GM21381 (cell line): ENCODE results near the gene SNRNP200.
"Not testable (repeated sequence)": the region's sequence is repeated elsewhere in the genome, so short reads cannot be mapped to it uniquely, and the experiment has no call there.

ENCODE experiments used
- ATAC-seq: cut with Tn5 transposase; IDR thresholded peaks from one replicate; pipeline ENCODE4 v1.9.1; 2021; ENCODE audit warnings: mild to moderate bottlenecking, moderate library complexity; ENCODE audit not compliant: unreplicated experiment

Gene SNRNP200

DNA sequence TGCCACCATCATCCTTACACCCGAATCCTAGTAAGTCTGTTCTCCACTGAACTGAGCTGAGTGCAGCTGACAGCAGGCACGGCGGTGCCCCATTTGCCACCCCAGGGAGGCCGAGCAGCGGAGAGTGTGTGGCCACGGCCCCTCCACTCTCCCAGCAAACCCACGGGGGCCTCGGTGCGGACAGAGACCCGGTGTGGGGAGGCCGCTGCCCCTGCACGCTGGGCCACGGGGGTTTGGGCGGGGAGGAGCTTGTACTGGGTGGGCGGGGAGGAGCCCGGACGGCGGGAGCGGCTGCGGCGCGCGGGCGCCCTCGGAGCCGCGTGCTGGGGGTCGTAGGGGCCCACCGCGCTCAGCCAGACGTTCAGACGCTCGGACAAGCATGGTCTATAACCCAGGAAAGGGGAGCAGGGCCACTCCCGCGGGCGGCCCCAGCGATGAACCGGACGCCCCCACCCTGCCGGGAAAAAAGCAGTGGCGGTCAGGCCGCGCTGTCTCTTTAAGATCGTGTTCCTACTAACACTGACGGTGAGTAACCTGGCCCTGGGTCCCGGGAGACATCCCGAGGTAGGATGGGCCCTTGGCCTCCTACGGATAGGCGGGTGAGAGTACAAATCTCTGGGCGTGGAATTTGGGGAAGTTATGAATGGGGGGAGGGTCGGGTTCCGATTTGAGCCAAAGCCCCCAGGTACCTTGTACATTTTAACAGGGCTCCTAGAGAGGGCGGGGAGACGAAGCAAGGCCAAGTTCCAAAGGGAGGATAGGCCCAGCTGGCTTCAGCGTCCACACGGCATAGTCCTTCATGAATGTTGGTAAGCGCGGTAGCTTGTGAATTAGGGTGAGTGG, 19.9 kb upstream of the SNRNP200 start, which contains the start of gene ITPRIPL1:
Gene ITPRIPL1 (plus strand): TSS at position 277 of the 843 bp plus-strand sequence. CDS start 523 bp downstream, at position 800.
- ATAC-seq = no peak

DNA sequence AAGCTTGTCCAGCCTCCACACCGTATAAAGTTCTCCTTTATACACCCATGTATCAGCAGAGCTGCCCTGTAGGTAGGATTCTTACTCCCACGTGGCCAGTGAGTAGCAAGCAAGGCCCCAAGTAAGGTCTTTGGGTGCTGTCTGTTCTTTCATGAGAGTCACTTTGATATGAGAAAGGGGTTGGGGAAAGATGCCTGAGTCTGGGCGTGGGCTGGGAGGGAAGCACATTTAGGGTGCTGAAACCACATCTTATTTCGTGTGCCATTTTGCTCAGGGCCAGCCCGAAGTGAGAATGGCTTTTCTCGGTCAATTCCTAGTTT, 19.3 kb upstream of the SNRNP200 start:
- no peak for ATAC-seq

GRCh38 chr2:96323849-96324248, 18.5 kb upstream of the SNRNP200 start:
- ATAC-seq = no peak

GRCh38 chr2:96320728-96321622, 15.6 kb upstream of the SNRNP200 start:
- peak; percentile 25 for ATAC-seq

- ATAC-seq = no peak
These were observed 15.0 kb upstream of the SNRNP200 start for GRCh38 chr2:96320326-96320725.

- ATAC-seq = no peak
These were observed 14.1 kb upstream of the SNRNP200 start for GRCh38 chr2:96319396-96319795.

DNA sequence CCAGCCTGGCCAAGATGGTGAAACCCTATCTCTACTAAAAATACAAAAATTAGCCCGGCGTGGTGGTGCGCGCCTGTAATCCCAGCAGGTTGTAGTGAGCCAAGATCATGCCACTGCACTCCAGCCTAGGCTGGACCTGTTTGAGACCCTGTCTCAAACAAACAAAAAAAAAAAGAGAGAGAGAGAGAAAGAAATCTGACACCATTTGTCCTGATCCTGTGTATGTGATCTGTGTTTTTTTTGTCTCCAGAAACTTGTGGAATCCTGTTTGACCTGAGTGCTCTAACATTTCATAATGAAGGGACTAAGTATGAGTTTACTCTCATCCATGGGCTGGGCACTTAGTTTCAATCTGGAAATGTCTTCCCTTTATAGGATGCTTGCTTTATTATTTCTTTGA, 13.4 kb upstream of the SNRNP200 start:
- no peak for ATAC-seq

GRCh38 chr2:96317584-96317997, 12.2 kb upstream of the SNRNP200 start:
- ATAC-seq = no peak

- no peak for ATAC-seq
These were observed 11.7 kb upstream of the SNRNP200 start for GRCh38 chr2:96316999-96317398.

DNA sequence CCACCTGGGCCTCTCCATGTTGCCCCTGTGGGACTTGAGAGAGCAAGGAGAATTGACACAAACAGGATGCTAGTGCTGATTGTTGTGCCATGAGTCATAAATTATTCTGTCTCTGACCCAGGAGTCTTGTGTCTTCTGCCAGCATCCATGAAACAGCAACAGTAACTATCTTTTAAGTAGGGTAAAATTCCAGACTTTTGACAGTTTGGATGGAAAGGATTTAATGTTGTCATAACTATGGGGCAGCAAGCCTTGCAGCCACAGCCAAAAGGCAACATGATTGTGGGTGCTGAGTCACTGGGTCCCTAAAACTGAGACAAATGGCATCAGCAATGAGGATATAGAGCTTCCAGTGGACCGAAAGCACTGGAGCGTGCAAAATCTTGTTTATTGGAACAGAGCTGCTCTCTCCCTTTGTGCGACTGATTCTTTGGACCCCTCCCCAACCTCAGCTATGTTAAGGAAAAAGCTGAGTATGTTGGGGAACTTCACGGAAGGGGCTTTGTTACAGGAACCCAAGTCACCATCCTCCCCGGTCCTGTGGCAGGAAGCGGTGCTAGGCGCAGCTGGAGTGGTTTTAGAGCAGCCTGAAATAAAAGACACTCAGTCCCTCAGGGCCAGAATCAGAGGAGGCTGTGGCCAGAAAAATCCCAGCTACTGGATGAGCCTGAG, 10.2 kb upstream of the SNRNP200 start:
- no peak for ATAC-seq

DNA sequence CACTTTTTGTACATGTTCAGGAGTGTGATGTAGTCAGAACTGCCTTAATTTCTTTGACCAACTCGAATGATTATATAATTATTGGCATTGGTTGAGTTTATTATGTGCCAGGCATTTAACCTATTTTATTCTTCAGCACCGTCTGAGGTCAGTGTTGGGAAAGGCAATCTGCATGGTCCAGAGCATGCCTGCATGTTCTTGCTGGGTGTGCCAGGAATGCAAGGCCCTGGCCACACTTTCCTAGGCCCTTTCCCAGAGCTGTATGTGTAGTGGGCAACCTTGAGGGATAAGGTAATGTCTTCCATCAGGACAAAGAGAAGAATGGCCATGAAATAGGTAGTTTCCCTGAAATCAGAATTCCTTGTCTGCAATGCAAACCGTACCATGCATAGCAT, 9.7 kb upstream of the SNRNP200 start:
- ATAC-seq = no peak

DNA sequence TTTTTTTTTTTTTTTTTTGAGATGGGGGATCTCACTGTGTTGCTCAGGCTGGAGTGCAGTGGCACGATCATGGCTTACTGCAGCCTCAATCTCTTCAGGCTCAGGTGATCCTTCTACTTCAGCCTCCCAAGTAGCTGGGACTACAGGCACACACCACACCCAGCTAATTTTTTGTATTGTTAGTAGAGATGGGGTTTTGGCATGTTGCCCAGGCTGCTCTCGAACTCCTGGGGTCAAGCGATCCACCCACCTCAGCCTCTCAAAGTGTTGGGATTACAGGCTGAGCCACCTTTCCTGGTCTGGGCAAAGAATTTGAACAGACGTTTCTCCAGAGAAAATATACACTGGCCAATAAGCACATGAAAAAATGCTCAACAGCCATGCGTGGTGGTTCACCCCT, 2.9 kb upstream of the SNRNP200 start:
- no peak for ATAC-seq

GRCh38 chr2:96306370-96306769, 1.0 kb upstream of the SNRNP200 start:
- no peak for ATAC-seq

DNA sequence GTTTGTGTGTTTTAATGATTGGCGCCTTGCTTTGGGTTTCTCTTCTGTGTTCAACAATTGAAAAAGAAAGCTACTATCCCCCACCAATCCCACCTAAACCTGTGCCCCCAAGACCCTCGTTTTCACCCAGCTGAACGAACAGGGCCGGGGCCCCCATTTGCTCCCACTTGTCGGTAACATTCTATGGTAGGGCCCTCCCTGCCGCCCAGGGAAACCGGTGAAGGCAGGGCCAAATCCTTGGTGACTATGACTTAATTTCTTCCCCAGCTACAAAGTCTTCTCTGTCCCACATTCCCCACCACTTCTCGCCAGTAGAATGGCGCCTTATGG, 598 bp upstream of the SNRNP200 start:
- ATAC-seq = no peak

- no peak for ATAC-seq
These were observed 740 bp downstream of the SNRNP200 start for GRCh38 chr2:96304606-96305005.

- ATAC-seq = no peak
These were observed 3.5 kb downstream of the SNRNP200 start for GRCh38 chr2:96301865-96302264.

DNA sequence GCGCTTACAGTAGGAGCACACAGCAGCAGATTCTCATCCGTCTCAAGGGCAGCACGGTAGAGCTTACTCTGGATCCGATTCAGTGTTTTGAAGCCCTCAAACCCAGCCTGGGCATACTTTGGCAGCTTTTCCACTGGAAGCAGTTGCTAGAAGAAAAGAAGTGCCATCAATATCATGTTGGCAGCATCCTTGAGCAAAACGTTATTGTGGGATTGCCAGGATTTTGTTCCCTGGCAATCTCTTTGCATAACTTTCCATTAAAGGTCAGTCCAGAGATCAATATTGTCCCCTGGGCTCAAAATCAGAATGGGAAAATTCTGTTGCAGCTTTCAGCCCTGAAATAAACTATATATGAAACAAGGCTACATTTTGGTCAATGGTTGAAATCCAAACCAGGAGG, 8.4 kb downstream of the SNRNP200 start:
- no peak for ATAC-seq

DNA sequence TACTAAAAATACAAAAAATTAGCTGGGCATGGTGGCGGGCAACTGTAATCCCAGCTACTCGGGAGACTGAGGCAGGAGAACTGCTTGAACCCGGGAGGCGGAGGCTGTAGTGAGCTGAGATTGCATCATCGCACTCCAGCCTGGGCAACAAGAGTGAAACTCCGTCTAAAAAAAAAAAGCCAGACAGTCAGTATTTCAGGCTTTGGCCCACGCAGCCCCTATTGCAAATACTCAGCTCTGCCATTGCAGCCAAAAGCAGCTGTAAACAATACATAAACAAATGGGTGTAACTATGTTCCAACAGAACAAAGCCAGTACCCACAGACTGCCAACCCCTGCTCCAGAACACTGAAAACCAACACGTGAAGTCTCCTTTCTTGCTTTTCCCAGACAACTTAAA, 11.1 kb downstream of the SNRNP200 start:
- not testable (repeated sequence) for ATAC-seq

- no peak for ATAC-seq
These were observed 13.6 kb downstream of the SNRNP200 start for GRCh38 chr2:96291751-96292150.

GRCh38 chr2:96287273-96287856, 18.0 kb downstream of the SNRNP200 start:
- ATAC-seq = no peak
